Immature natural killer cell (primary cell): ENCODE results near the gene CACNA1C. TPM values are rescaled to one million over a fixed set of nuclear protein-coding genes. Genes with fewer than 3 reads are reported as not detected.

Source experiments
- DNase-seq, 3 donors: peaks; one replicate each; pipeline ENCODE4 v3.0.0; 2022; ENCODE audit warnings: mixed read lengths in 1 of 3
- H3K27ac Mint-ChIP-seq, 6 donors: one replicate each; pipeline ENCODE4 v1.8.0; 2020; ENCODE audit warnings: mixed read lengths in 6 of 6, mild to moderate bottlenecking in 5 of 6, inconsistent platforms in 4 of 6, moderate library complexity in 3 of 6
- H3K27me3 Mint-ChIP-seq, 3 donors: one replicate each; pipeline ENCODE4 v1.8.0; 2020 to 2021; ENCODE audit warnings: low read depth in 3 of 3, mild to moderate bottlenecking in 3 of 3, mixed read lengths in 3 of 3, moderate library complexity in 3 of 3, inconsistent platforms in 1 of 3
- H3K36me3 Mint-ChIP-seq, 3 donors: one replicate each; pipeline ENCODE4 v1.8.0; 2020; ENCODE audit warnings: mixed read lengths in 3 of 3, inconsistent platforms in 2 of 3, mild to moderate bottlenecking in 2 of 3
- H3K4me1 Mint-ChIP-seq, 2 donors: one replicate each; pipeline ENCODE4 v1.8.0; 2020; ENCODE audit warnings: inconsistent platforms in 2 of 2, mild to moderate bottlenecking in 2 of 2, mixed read lengths in 2 of 2, moderate library complexity in 1 of 2
- H3K4me3 Mint-ChIP-seq, 5 donors: one replicate each; pipeline ENCODE4 v1.8.0; 2020; ENCODE audit warnings: mild to moderate bottlenecking in 5 of 5, mixed read lengths in 5 of 5, inconsistent platforms in 3 of 5, moderate library complexity in 3 of 5
- H3K9me3 Mint-ChIP-seq, 6 donors: one replicate each; pipeline ENCODE4 v1.8.0; 2020; ENCODE audit warnings: mild to moderate bottlenecking in 6 of 6, mixed read lengths in 6 of 6, inconsistent platforms in 4 of 6, moderate library complexity in 3 of 6
- polyA plus RNA-seq, 3 donors: library from polyadenylated mRNA; unstranded; fragments of 300-500 nt; fragmentation: Illumina TruSeq; gene quantifications; one replicate each; pipeline ENCODE4 v1.2.3, GENCODE V29; 2021

Gene CACNA1C
- polyA plus RNA-seq, 3 donors from 2014 or later = 0.05 to 0.36 (median 0.12) TPM

- DNase-seq = no peak
- Mint-ChIP-seq H3K9me3 (no peaks in the 10 kb centered on the region), H3K4me3 (no peak overlapping the region), H3K27ac (no peak overlapping the region), H3K4me1 (no peaks in the 10 kb centered on the region), H3K27me3 (peaks cover 1 to 9% (median 2%) of the 10 kb centered on the region in 3 donors), H3K36me3 (no peaks in the 10 kb centered on the region)
Observed at GRCh38 chr12:2301531-2302461, 249.0 kb downstream of the CACNA1C start.

DNA sequence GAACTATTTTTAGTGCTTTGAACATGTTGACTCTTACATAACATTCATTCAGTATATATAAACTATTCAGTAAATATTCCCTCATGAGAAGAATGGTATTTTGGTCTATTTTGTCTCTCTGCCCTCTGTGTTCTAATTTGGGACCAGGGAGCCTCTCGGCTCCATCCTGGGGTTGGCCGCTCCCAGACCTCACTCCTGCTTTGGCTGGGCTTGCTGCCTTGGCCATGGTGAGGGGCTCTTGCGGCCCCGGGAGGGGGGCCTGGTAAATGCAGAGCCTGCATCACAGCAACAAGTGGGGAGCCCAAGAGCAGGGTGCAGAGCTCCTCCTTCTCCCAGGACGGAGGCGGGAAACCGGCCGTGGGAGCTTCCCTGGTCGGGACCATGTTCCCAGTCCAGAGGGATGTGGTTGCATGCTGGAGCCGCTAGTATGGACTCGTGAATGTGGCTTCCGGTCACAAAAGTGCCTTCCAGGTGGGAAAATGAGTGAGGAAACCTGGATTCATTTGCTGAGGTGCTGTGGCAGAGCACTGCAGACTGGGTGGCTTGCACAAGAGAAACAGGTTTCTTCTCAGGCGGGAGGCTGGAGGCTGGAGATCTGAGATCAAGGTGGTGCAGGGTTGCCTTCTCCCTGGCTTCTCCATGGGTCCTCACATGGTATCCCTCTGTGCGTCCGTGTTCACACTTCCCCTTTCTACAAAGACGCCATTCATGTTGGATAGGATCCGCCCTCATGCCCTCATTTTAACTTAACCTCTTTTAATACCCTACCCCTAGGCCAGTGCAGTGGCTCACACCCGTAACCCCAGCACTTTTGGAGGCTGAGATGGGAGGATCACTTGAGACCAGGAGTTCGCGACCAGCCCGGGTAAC is 250.2 kb downstream of the CACNA1C start:
- peaks cover 3 to 9% (median 3%) of the 10 kb centered on the region in 3 donors for H3K27me3 Mint-ChIP-seq
- no peak overlapping the region for H3K27ac Mint-ChIP-seq
- DNase-seq = no peak
- no peak overlapping the region for H3K4me3 Mint-ChIP-seq
- H3K36me3 Mint-ChIP-seq = no peaks in the 10 kb centered on the region
- no peaks in the 10 kb centered on the region for H3K4me1 Mint-ChIP-seq
- H3K9me3 Mint-ChIP-seq = no peaks in the 10 kb centered on the region

DNA sequence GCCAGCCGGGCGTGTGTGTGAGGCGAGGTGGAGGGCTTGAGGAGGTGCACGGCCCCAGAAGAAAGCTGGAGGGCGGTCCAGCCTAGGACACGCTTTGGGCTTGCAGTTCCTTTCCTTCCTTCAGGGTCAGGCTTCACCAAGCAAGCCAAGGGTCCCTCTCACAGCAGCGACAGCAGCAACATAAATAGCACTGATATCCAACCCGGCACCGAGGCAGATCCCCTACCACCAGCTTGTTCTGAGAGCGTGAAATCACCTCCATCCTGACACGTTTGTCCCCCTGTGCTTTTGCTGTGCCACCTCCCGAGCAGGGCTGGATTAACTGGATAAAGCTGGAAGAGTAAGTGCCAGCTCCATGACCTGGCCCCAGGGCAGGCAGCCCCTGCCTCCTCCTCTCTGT is 251.4 kb downstream of the CACNA1C start:
- DNase-seq = no peak
- H3K4me1 Mint-ChIP-seq = no peaks in the 10 kb centered on the region
- H3K36me3 Mint-ChIP-seq = no peaks in the 10 kb centered on the region
- H3K9me3 Mint-ChIP-seq = no peaks in the 10 kb centered on the region
- no peak overlapping the region for H3K4me3 Mint-ChIP-seq
- peaks cover 3 to 12% (median 7%) of the 10 kb centered on the region in 3 donors for H3K27me3 Mint-ChIP-seq
- no peak overlapping the region for H3K27ac Mint-ChIP-seq

DNA sequence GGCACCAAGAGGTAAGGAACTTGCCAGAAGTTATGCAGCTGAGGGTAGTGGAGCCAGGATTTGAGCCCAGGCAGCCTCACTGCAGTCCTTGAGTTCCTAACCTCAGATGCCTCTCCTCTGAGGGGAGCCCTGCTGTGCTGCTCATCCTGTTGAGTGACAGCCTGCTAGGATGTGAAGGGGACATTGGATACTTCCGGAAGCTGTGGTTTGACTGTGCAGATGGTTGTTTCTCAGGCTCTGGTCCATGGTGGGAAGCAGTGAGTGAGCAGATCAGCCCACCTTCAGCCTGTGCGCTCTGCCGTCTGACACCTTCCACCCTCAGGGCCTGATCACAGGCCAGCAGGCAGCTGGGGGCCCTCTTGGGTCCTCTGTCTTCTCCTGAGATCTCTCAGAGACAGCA is 253.2 kb downstream of the CACNA1C start:
- Mint-ChIP-seq H3K9me3 (no peaks in the 10 kb centered on the region), H3K4me1 (no peaks in the 10 kb centered on the region), H3K27ac (no peak overlapping the region), H3K4me3 (no peak overlapping the region), H3K36me3 (no peaks in the 10 kb centered on the region), H3K27me3 (peaks cover 3 to 10% (median 7%) of the 10 kb centered on the region in 3 donors)
- DNase-seq = no peak

DNA sequence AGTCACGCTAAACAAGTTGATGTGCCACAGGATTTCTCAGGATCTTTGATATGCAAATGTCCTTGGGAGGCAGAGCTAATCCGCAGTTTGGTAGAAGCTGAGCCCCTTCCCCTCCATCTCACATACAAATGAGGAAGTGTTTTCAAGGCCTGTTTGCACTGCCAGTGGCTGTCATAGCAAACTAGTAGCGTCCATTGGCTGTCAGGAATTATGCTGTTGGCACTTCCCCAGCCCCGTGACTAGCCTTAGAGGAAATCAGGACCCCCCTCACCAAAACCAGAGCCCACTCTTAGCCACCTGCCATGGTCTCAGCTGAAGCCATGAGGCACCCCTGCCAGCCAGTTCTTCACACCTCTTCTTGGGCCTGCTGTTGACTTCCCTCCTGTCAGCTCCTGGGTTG is 253.9 kb downstream of the CACNA1C start:
- Mint-ChIP-seq H3K27me3 (peaks cover 3 to 10% (median 7%) of the 10 kb centered on the region in 3 donors), H3K27ac (no peak overlapping the region), H3K36me3 (no peaks in the 10 kb centered on the region), H3K4me3 (no peak overlapping the region), H3K4me1 (no peaks in the 10 kb centered on the region), H3K9me3 (no peaks in the 10 kb centered on the region)
- no peak for DNase-seq

DNA sequence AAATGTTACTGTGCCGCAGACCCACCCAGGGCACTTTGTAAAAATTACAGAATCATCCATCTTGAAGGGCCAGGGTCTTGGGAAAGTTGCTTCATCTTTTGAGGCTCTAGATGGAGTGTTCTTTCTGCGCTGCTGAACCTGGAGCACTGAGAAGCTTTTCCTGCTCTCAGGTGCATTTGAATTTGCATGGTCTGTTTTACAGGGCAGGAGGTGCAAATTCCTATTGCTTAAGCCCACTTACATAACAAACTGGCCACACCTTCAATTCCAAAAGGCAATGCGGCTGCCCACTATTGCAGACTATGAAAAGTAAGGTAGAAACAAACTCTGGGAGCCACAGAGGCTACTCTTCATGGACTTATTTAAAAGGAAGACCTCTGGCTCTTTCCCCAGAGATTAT is 254.8 kb downstream of the CACNA1C start:
- DNase-seq = no peak
- Mint-ChIP-seq H3K9me3 (no peaks in the 10 kb centered on the region), H3K36me3 (no peaks in the 10 kb centered on the region), H3K27me3 (peaks cover 3 to 10% (median 7%) of the 10 kb centered on the region in 3 donors), H3K27ac (no peak overlapping the region), H3K4me1 (no peaks in the 10 kb centered on the region), H3K4me3 (no peak overlapping the region)

DNA sequence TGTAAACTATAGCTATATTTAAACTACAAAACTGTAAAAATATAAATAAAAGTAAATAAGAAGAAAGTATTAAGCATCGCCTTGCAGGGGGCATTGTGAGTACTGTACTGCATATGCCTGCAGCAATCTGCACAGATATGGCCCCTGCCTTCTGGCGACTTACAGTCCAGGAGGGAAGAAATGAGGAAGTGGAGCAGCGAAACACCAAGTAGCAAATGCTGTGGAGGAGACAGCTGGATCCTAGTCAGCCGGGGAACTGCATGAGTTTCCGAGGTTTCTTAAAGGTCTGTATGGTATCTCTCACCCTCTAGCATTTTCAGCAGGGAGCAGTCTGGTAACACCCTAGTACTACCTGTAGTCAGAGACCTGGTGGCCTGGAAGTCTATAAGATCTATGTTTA is 256.9 kb downstream of the CACNA1C start:
- Mint-ChIP-seq H3K27ac (no peak overlapping the region), H3K9me3 (no peaks in the 10 kb centered on the region), H3K27me3 (peaks cover 3 to 7% (median 6%) of the 10 kb centered on the region in 3 donors), H3K36me3 (no peaks in the 10 kb centered on the region), H3K4me3 (no peak overlapping the region), H3K4me1 (no peaks in the 10 kb centered on the region)
- DNase-seq = no peak

GRCh38 chr12:2311020-2311778 is 258.4 kb downstream of the CACNA1C start:
- Mint-ChIP-seq H3K9me3 (no peaks in the 10 kb centered on the region), H3K27ac (no peak overlapping the region), H3K36me3 (no peaks in the 10 kb centered on the region), H3K27me3 (peaks cover 3 to 6% (median 6%) of the 10 kb centered on the region in 3 donors), H3K4me1 (no peaks in the 10 kb centered on the region), H3K4me3 (no peak overlapping the region)
- DNase-seq = no peak

DNA sequence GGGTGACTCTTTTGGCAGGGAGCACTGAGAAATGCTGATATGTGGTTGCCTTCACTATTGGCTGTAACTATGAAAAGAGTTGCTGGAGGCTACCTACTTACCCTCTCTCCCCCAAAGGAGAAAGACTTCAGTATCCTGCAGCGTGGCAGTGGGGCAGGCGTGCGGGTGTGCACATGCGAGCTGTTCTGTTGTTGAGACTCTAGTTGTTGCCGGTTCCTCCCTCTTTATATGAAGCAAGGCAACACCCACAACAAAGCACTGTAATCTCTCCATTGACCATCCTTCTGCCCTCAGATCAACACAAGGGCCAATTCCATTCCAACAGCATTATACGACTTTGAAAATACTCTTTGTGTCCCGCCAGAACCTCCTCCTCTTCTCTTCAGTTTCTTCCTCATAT is 259.4 kb downstream of the CACNA1C start:
- Mint-ChIP-seq H3K4me1 (no peaks in the 10 kb centered on the region), H3K36me3 (no peaks in the 10 kb centered on the region), H3K4me3 (no peak overlapping the region), H3K9me3 (no peaks in the 10 kb centered on the region), H3K27me3 (peaks cover 0 to 6% (median 4%) of the 10 kb centered on the region in 3 donors), H3K27ac (no peak overlapping the region)
- no peak for DNase-seq

GRCh38 chr12:2312770-2313169 is 260.0 kb downstream of the CACNA1C start:
- Mint-ChIP-seq H3K4me3 (no peak overlapping the region), H3K27me3 (peaks cover 0 to 6% (median 4%) of the 10 kb centered on the region in 3 donors), H3K4me1 (no peaks in the 10 kb centered on the region), H3K27ac (no peak overlapping the region), H3K9me3 (no peaks in the 10 kb centered on the region), H3K36me3 (no peaks in the 10 kb centered on the region)
- no peak for DNase-seq

DNA sequence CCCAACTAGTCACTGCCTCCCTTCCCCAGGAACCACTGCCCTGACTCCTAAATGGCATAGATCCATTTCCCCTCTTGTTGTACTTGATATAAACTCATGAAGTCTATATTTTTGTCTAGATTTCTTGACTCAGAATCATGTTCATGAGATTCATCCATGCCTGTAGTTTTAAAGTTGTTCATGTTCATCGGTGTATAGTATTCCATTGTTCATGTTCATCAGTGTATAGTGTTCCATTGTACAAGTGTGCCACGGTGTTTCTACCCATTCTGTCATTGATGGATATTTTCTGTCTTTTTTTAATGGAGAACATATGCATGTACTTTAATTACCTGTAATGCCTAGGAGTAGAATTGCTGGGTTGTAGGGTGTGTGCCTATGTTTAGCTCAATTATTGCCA is 261.7 kb downstream of the CACNA1C start:
- Mint-ChIP-seq H3K27me3 (peaks cover 0 to 3% (median 2%) of the 10 kb centered on the region in 3 donors), H3K36me3 (no peaks in the 10 kb centered on the region), H3K4me1 (no peaks in the 10 kb centered on the region), H3K9me3 (no peaks in the 10 kb centered on the region), H3K4me3 (no peak overlapping the region), H3K27ac (no peak overlapping the region)
- DNase-seq = no peak

- no peak overlapping the region for H3K27ac Mint-ChIP-seq
- H3K36me3 Mint-ChIP-seq = no peaks in the 10 kb centered on the region
- peaks cover 0 to 6% (median 5%) of the 10 kb centered on the region in 3 donors for H3K27me3 Mint-ChIP-seq
- H3K4me1 Mint-ChIP-seq = no peaks in the 10 kb centered on the region
- DNase-seq = no peak
- H3K9me3 Mint-ChIP-seq = no peaks in the 10 kb centered on the region
- no peak overlapping the region for H3K4me3 Mint-ChIP-seq
Observed at GRCh38 chr12:2317772-2318171, 265.0 kb downstream of the CACNA1C start.

DNA sequence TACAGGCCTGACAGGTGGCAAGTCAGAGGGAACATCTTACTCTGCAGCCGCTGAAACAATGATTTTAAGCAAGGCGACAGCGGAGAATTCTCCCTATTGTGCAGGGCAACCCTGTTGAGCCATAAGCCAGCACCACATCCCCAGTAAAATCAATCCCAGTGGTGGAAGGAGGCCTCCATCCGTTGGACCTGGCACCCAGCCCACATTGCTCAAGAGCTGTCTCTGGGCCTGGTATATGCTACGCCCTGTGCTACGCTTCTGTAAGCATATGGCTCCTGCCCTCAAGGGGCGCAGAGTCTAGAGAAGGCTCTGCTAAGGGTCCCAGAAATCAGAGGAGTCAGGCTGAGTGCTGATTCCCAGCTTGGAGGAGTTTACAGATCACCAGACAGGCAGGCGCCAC is 265.5 kb downstream of the CACNA1C start:
- H3K9me3 Mint-ChIP-seq = no peaks in the 10 kb centered on the region
- H3K4me3 Mint-ChIP-seq = no peak overlapping the region

More for the DNA sequence above, 265.5 kb downstream of the CACNA1C start:
- Mint-ChIP-seq H3K36me3 (no peaks in the 10 kb centered on the region), H3K27ac (no peak overlapping the region), H3K27me3 (peaks cover 0 to 8% (median 6%) of the 10 kb centered on the region in 3 donors), H3K4me1 (no peaks in the 10 kb centered on the region)
- no peak for DNase-seq
